Spleen (tissue), 11 donors: ENCODE measurements around the gene C6orf62. TPM values are rescaled to one million over a fixed set of nuclear protein-coding genes. Genes with fewer than 3 reads are reported as not detected.
"Not testable (repeated sequence)": the region's sequence is repeated elsewhere in the genome, so short reads cannot be mapped to it uniquely, and the experiment has no call there.

Experiments used
- DNase-seq: peaks from one replicate; pipeline ENCODE4 v3.0.0-alpha.2; 2020
- H3K27ac ChIP-seq, 8 donors: fragments of 200-600 bp; sonication (generic) in 7 of 8; 1 replicate in 4 of 8; 2 replicates in 4 of 8; pipeline versions ENCODE4 v1.5.0 to v1.8.0; 2016 to 2021; ENCODE audit warnings: inconsistent platforms in 4 of 8, mild to moderate bottlenecking in 4 of 8, moderate library complexity in 1 of 8
- H3K27me3 ChIP-seq, 7 donors: fragments of 200-600 bp; sonication (generic) in 6 of 7; replicated peaks in 1 of 7; 1 replicate in 4 of 7; 2 replicates in 3 of 7; pipeline versions ENCODE4 v1.5.0 to v1.8.0; 2016 to 2021; ENCODE audit warnings: inconsistent platforms in 3 of 7, mild to moderate bottlenecking in 1 of 7
- H3K36me3 ChIP-seq, 6 donors: fragments of 200-600 bp; sonication (generic) in 5 of 6; 1 replicate in 4 of 6; 2 replicates in 2 of 6; pipeline versions ENCODE4 v1.5.0 to v1.8.0; 2016 to 2021; ENCODE audit warnings: inconsistent platforms in 2 of 6
- H3K4me1 ChIP-seq, 6 donors: fragments of 200-600 bp; sonication (generic) in 5 of 6; 1 replicate in 3 of 6; 2 replicates in 3 of 6; pipeline versions ENCODE4 v1.5.0 to v1.8.0; 2016 to 2021; ENCODE audit warnings: inconsistent platforms in 3 of 6
- H3K4me3 ChIP-seq, 8 donors: fragments of 200-600 bp; sonication (generic) in 7 of 8; 1 replicate in 4 of 8; 2 replicates in 4 of 8; pipeline versions ENCODE4 v1.5.0 to v1.8.0; 2016 to 2021; ENCODE audit warnings: inconsistent platforms in 4 of 8, mild to moderate bottlenecking in 4 of 8, moderate library complexity in 2 of 8
- H3K9me3 ChIP-seq, 8 donors: fragments of 200-600 bp; sonication (generic) in 7 of 8; 1 replicate in 4 of 8; 2 replicates in 4 of 8; pipeline versions ENCODE4 v1.5.0 to v1.8.0; 2016 to 2021; ENCODE audit warnings: inconsistent platforms in 4 of 8
- CTCF ChIP-seq, 11 experiments: fragments of 200-600 bp in 7 of 11; fragments of 450-650 bp in 4 of 11; sonication (generic) in 4 of 11; IDR thresholded peaks in 8 of 11; conservative IDR thresholded peaks in 3 of 11; 1 replicate in 7 of 11; 2 replicates in 4 of 11; pipeline versions ENCODE4 v1.4.0 to v1.8.0; 2016 to 2021; ENCODE audit warnings: antibody characterized with exemption in 11 of 11, inconsistent platforms in 4 of 11, mild to moderate bottlenecking in 1 of 11
- POLR2A ChIP-seq, 3 donors: fragments of 450-650 bp; IDR thresholded peaks; one replicate each; pipeline ENCODE4 v1.5.1; 2017; ENCODE audit warnings: antibody characterized with exemption in 3 of 3, mild to moderate bottlenecking in 1 of 3
- POLR2AphosphoS5 ChIP-seq, 3 donors: sonication (generic); formaldehyde crosslinking; IDR thresholded peaks; one replicate each; pipeline ENCODE4 v1.5.1; 2017; ENCODE audit warnings: antibody characterized with exemption in 3 of 3
- WGBS, 5 donors: extraction: QIAGEN DNeasy Blood & Tissue Kit in 3 of 5; methylation state at CpG; one replicate each; pipeline versions ENCODE4 v1.1.5 to v1.1.7; 2013 to 2018; 5-methylcytosine and 5-hydroxymethylcytosine counted together
- intact Hi-C: fragments of 100-400 bp; cut with DNase I; formaldehyde crosslinking; loops from one replicate; pipeline ENCODE4 v1.15.0; 2023; ENCODE audit warnings: low total_unique reads
- polyA plus RNA-seq, 3 donors: library from polyadenylated mRNA; stranded (reverse); fragments of 200-250 nt; gene quantifications; one replicate each; pipeline ENCODE4 v1.2.1, GENCODE V29; 2013
- total RNA-seq, 7 donors: library from RNA; depleted of rRNA in 3 of 7; stranded (reverse); fragments of >200 nt in 3 of 7; fragmentation: NEBNext Ultra II Directional in 4 of 7; extraction: Animal tissue kit (Norgen Biotek cat#: 25700) in 4 of 7; gene quantifications; one replicate each; pipeline versions ENCODE4 v1.1.0 to v1.2.1, GENCODE V29; 2016 to 2021
- donor health status: healthy with polysubstance abuse.
- donor health status: DM: no; HTN: no; CAD: no; lungs with moderate emphysema.
- donor health status: DM: no; HTN: no; CAD: no.
- donor health status: Bipolar disorder and iron deficiency.
- donor health status: healthy.
- donor health status: DM: no; HTN: no; CAD: no.
- donor health status: DM: yes; HTN: yes; CAD: no.

Gene C6orf62
- total and polyA plus RNA-seq, 10 donors, result 75.5 to 193 (median 136) TPM

DNA sequence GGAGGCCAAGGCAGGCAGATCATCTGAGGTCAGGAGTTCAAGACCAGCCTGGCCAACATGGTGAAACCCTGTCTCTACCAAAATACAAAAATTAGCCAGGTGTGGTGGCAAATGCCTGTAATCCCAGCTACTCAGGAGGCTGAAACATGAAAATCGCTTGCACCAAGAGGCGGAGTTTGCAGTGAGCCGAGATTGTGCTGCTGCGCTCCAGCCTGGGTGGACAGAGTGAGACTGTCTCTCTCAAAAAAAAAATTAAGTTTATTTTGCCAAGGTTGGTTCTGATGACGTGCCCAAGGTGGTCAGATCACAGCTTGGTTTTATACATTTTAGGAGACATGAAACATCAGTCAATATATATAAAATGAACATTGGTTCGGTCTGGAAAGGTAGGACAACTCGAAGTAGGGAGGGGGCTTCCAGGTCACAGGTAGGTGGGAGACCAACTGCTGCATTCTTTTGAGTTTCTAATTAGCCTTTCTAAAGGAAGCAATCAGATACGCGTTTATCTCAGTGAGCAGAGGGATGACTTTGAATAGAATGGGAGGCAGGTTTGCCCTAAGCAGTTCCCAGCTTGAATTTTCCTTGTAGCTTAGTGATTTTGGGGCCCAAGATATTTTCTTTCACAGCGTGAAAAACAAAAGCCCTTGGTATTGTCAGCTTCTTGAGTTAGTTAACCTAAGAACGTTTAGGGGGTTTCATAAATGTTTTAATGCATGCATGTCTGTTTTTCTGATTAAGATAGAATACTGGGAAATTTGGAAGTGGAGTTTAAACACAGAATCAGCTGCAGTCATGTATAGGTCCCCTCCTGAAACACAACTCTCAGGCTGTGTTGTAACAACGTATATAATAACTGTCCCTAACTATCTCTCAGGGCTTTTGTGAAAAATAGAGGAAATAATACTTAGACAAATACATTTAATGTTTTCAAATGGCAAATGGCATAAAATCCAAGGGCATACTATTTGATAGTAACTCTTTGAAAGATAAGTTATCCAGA, 35.4 kb downstream of the C6orf62 start:
- 70 to 85% (median 82%) methylated on average over 10 to 12 of the region's 12 CpGs for WGBS, 5 donors
- no peak for TF ChIP-seq POLR2A (IDR thresholded peaks at IDR 0.05)
- no peak for TF ChIP-seq CTCF (IDR thresholded peaks at IDR 0.05 in 8 of 11, conservative IDR thresholded peaks at IDR 0.05 in 3 of 11)
- no peak for TF ChIP-seq POLR2AphosphoS5 (IDR thresholded peaks at IDR 0.05)
- Histone ChIP-seq H3K4me3 (no peak overlapping the region), H3K36me3 (peaks cover 0 to 27% (median 0%) of the 10 kb centered on the region in 6 donors), H3K27me3 (no peaks in the 10 kb centered on the region), H3K4me1 (no peaks in the 10 kb centered on the region), H3K27ac (no peak overlapping the region), H3K9me3 (no peaks in the 10 kb centered on the region)
- intact Hi-C loops, result no loop called here
- no peak for DNase-seq

DNA sequence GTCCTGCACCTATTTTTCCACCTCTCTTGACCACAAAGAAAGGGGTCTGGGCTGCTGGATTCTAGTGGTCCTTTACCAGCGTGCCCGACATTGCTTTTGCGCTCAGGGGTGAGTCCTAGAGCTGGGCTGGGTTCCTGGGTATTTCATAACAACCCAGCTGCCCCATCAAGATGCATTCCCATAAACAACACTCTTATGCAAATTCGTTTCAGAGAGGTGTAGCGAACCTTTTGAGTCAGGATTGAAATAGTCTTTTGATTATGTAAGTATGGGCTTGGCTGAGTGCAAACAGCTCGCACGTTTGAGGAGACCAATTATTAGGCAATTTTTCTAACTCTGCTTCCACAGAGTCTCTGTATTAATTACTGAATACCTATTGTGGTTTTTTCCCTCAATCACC, 38.4 kb downstream of the C6orf62 start:
- Histone ChIP-seq H3K27ac (no peak overlapping the region), H3K36me3 (peaks cover 0 to 13% (median 0%) of the 10 kb centered on the region in 6 donors), H3K4me3 (no peak overlapping the region), H3K27me3 (no peaks in the 10 kb centered on the region), H3K9me3 (no peaks in the 10 kb centered on the region), H3K4me1 (no peaks in the 10 kb centered on the region)
- intact Hi-C loops, result no loop called here
- no peak for TF ChIP-seq CTCF (IDR thresholded peaks at IDR 0.05 in 8 of 11, conservative IDR thresholded peaks at IDR 0.05 in 3 of 11)
- TF ChIP-seq POLR2A (IDR thresholded peaks at IDR 0.05), result no peak
- TF ChIP-seq POLR2AphosphoS5 (IDR thresholded peaks at IDR 0.05), result no peak
- WGBS, 5 donors, result 66 to 89% (median 83%) methylated on average over 7 of the region's 7 CpGs
- DNase-seq, result no peak

DNA sequence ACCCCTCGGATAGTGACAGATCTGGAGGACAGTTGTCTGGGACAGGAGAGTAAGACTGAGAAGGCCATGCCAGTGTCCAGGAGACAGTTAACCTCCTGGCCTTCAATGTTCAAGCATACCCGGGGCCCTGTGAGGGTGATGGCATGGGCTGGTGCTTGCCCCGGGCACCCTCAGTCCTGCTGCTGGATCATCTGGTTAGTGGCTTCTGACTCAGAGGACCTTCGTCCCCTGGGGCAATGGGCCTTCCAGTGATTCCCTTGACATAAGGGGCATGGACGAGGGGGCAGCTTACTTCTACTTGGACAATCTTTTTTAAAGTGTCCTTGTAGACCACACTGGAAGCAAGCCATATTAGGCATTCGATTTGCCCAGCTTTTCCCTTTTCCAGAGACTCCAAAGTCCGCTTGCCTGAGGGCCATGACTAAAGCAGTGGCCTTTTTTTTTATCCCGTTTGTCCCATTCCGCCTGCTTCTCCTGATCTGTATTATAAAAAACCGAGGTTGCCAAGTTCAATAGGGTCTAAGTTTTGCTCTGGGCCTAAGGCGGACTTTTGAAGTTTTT, 40.1 kb downstream of the C6orf62 start:
- intact Hi-C loops, H3K4me1 ChIP-seq, H3K4me3 ChIP-seq, H3K27me3 ChIP-seq, DNase-seq, H3K27ac ChIP-seq: not testable (repeated sequence)
- peaks cover 0 to 13% (median 7%) of the 10 kb centered on the region in 8 donors for H3K9me3 ChIP-seq
- 91 to 95% (median 93%) methylated on average over 10 to 11 of the region's 11 CpGs for WGBS, 5 donors
- peaks cover 0 to 19% (median 0%) of the 10 kb centered on the region in 6 donors for H3K36me3 ChIP-seq

DNA sequence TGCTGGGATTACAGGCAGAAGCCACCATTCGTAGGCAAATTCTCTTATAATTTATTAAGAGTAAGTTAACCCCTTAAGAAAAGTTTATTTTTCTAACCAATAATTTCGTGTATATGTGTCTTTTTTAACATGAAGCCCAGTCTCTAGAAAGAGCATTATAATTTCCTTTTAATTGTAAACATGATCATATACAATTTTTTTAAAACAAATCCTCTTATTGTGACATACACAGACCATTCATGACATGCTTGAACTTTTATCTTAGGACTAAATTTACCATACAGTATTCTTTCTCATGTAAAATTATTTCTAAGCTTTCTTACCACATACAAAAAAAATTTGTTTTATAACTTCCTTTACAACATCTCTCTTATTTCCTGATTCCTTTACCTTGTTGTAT, 45.3 kb downstream of the C6orf62 start:
- TF ChIP-seq CTCF (IDR thresholded peaks at IDR 0.05 in 8 of 11, conservative IDR thresholded peaks at IDR 0.05 in 3 of 11), result no peak
- TF ChIP-seq POLR2A (IDR thresholded peaks at IDR 0.05), result no peak
- TF ChIP-seq POLR2AphosphoS5 (IDR thresholded peaks at IDR 0.05), result no peak
- Histone ChIP-seq H3K4me1 (peaks cover 0 to 8% (median 2%) of the 10 kb centered on the region in 6 donors), H3K9me3 (peaks cover 0 to 58% (median 39%) of the 10 kb centered on the region in 8 donors), H3K27me3 (no peaks in the 10 kb centered on the region), H3K4me3 (no peak overlapping the region), H3K27ac (no peak overlapping the region), H3K36me3 (peaks cover 0 to 6% (median 0%) of the 10 kb centered on the region in 6 donors)
- DNase-seq, result no peak
- 76 to 93% (median 88%) methylated on average over 2 of the region's 2 CpGs for WGBS, 5 donors
- intact Hi-C loops, result no loop called here
